GM20000 (cell line): ENCODE data around the gene ADGRG2.
"Not testable (repeated sequence)": the region's sequence is repeated elsewhere in the genome, so short reads cannot be mapped to it uniquely, and the experiment has no call there.

ENCODE experiments used
- DNase-seq: peaks from one replicate; pipeline ENCODE4 v3.0.0; 2012; ENCODE audit warnings: low spot score
- TF ChIP-seq, protein P1 (sequence below): IDR thresholded peaks from 2 replicates; pipeline ENCODE4 v1.5.1; 2012; ENCODE audit warnings: mild to moderate bottlenecking, control low read depth; ENCODE audit errors: extremely low read depth, missing control alignments

ADGRG2 gene

GRCh38 chrX:19034025-19034424, 88.2 kb downstream of the ADGRG2 start:
- TF ChIP-seq, protein P1, sequence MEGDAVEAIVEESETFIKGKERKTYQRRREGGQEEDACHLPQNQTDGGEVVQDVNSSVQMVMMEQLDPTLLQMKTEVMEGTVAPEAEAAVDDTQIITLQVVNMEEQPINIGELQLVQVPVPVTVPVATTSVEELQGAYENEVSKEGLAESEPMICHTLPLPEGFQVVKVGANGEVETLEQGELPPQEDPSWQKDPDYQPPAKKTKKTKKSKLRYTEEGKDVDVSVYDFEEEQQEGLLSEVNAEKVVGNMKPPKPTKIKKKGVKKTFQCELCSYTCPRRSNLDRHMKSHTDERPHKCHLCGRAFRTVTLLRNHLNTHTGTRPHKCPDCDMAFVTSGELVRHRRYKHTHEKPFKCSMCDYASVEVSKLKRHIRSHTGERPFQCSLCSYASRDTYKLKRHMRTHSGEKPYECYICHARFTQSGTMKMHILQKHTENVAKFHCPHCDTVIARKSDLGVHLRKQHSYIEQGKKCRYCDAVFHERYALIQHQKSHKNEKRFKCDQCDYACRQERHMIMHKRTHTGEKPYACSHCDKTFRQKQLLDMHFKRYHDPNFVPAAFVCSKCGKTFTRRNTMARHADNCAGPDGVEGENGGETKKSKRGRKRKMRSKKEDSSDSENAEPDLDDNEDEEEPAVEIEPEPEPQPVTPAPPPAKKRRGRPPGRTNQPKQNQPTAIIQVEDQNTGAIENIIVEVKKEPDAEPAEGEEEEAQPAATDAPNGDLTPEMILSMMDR: no peak
- DNase-seq: no peak

GRCh38 chrX:19030805-19031204, 91.5 kb downstream of the ADGRG2 start:
- DNase-seq: no peak
- TF ChIP-seq, protein P1: no peak

GRCh38 chrX:19028560-19028959, 93.7 kb downstream of the ADGRG2 start:
- TF ChIP-seq, protein P1: no peak
- DNase-seq: no peak

DNA sequence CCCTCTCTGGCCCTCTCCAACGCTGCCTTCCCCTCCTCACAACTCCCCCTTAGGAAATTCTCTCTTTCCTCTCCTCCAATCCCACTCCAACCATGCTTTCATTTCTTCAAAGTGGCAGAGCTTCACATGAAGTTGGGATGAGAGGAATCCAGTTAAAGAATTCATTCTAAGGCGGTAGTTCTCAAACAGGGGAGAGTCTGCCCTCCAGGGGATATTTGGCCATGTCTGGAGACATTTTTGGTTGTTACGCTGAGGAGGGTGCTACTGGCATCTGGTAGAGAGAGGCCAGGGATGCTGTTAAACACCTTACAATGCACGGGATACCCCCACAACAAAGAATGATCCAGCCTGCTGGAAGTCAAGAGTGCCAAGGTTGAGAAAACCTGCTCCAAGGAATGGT, 97.9 kb downstream of the ADGRG2 start:
- TF ChIP-seq, protein P1: no peak
- no peak for DNase-seq

DNA sequence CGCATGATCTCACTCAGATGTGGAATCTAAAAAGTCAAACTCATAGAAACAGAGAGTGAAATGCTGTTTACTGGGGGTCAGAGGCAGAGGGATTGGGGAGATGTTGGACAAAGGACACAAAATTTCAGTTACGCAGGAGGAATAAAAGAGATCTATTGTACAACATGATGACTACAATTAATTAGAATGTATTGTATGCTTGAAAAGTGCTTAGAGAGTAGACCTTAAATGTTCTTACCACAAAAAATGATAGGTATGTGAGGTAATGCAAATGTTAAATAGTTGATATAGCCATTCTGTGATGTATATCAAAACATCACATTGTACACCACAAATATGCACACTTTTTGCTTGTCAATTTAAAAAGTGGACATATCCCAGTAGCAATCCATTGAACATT, 102.3 kb downstream of the ADGRG2 start:
- TF ChIP-seq, protein P1: no peak
- DNase-seq: no peak

DNA sequence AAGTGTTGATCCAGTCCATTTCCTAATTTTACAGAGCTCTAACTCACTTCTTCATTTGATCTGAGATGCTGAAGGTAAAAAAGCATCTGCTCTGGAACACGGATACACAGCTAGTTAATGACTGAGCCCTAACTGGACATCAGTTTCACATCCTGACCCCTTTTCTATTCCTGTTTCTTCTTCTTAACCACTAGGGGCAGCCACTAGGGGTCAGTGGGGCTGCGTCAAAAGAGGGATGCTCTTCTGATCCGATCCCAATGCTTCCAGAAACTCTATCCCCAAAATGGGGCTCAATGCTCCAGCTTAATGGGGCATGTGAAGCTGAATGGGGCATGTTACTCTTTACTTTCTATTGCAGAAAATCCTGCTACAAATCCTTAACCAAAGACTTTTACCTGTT, 105.0 kb downstream of the ADGRG2 start:
- TF ChIP-seq, protein P1: no peak
- peak; percentile 16 for DNase-seq

- DNase-seq: not testable (repeated sequence)
These were observed 105.7 kb downstream of the ADGRG2 start for GRCh38 chrX:19016614-19017013.

- TF ChIP-seq, protein P1: no peak
These were observed 114.4 kb downstream of the ADGRG2 start for GRCh38 chrX:19007868-19008267.

More at GRCh38 chrX:19007868-19008267, 114.4 kb downstream of the ADGRG2 start:
- no peak for DNase-seq
